Measurements from ENCODE around the gene WDR91. TPM values are rescaled to one million over a fixed set of nuclear protein-coding genes. Genes with fewer than 3 reads are reported as not detected.

WDR91 gene
- total and polyA plus RNA-seq, 4 donors: 11.3 to 47.8 (median 21.5) TPM

DNA sequence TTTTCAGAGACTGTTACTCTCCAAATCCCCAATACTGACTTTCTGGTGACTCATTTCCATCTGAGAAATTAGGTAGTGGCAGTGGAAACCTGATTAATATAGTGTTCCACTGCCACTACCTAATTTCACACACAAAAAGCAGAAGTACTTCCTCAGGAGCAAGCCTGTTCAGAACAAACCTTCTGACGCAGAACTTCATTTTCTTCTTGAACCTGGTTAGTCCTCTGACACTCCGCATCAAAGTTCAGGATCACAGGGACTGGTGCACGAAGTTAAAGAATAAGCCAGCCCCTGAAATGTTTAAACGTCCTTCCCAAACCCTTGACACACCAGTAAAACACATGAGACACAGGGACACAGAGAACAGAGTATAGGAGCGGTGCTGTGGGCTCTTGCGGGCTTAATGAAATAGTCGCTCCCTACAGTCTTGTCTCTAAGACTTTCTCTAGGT, 4.4 kb downstream of the WDR91 start:
- H3K36me3 ChIP-seq (ENCODE audit: control insufficient read depth in 4 of 4, insufficient read depth in 4 of 4, low read length in 4 of 4): peaks cover 2 to 20% (median 15%) of the 10 kb centered on the region in 4 donors
- DNase-seq (no peak), ATAC-seq (ENCODE audit: insufficient read depth, low FRiP score) (no peak)
- H3K9ac ChIP-seq (ENCODE audit: insufficient read depth in 1 of 2, low read length in 2 of 2): no peak overlapping the region
- peak overlapping the region in 1 of 2 donors; percentile 76 for H3K27ac ChIP-seq (ENCODE audit: low read depth in 1 of 2, low read length in 1 of 2)
- no peak overlapping the region for H3K4me3 ChIP-seq
- TF ChIP-seq CTCF (IDR thresholded peaks at IDR 0.05; ENCODE audit: control extremely low read depth, extremely low read depth): no peak
- 57 to 73% methylated on average over 7 of the region's 7 CpGs for WGBS, 2 donors
- H3K27me3 ChIP-seq (ENCODE audit: control insufficient read depth in 3 of 3, insufficient read depth in 3 of 3, low read length in 2 of 3): no peaks in the 10 kb centered on the region
- peaks cover 0 to 52% (median 46%) of the 10 kb centered on the region in 5 donors for H3K4me1 ChIP-seq (ENCODE audit: control insufficient read depth in 5 of 5, insufficient read depth in 5 of 5, low read length in 5 of 5)
- no peaks in the 10 kb centered on the region for H3K9me3 ChIP-seq (ENCODE audit: control insufficient read depth in 4 of 4, insufficient read depth in 3 of 4, low read length in 3 of 4)

DNA sequence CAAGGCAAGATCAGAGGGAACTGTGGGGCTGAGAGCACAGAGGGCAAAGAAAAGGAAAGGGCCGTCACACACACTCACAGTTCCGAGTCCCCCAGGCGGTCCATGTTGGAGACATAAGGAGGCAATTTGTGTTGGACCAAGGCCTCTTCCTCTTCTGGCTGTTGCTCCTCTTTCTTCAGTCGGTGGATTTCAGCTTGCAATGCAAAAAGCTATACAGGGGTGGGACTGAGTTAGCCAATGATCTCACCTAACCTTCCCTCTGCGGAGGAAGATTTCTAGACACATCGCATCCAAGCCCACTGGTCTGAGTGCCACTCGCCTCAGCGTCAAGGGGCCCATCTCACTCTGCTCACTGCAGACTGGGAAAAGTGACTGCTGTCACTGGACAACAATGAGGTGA, 5.5 kb downstream of the WDR91 start:
- H3K9ac ChIP-seq (ENCODE audit: insufficient read depth in 1 of 2, low read length in 2 of 2): peak overlapping the region in 1 of 2 donors; percentile 11
- H3K36me3 ChIP-seq (ENCODE audit: control insufficient read depth in 4 of 4, insufficient read depth in 4 of 4, low read length in 4 of 4): peaks cover 4 to 22% (median 18%) of the 10 kb centered on the region in 4 donors
- TF ChIP-seq CTCF (IDR thresholded peaks at IDR 0.05; ENCODE audit: control extremely low read depth, extremely low read depth): no peak
- H3K9me3 ChIP-seq (ENCODE audit: control insufficient read depth in 4 of 4, insufficient read depth in 3 of 4, low read length in 3 of 4): no peaks in the 10 kb centered on the region
- WGBS, 2 donors: 81 to 91% methylated on average over 8 of the region's 8 CpGs
- ATAC-seq (ENCODE audit: insufficient read depth, low FRiP score) (no peak), DNase-seq (peak in 1 of 3 donors; percentile 11)
- H3K27ac ChIP-seq (ENCODE audit: low read depth in 1 of 2, low read length in 1 of 2): peak overlapping the region in 1 of 2 donors; percentile 49
- no peaks in the 10 kb centered on the region for H3K27me3 ChIP-seq (ENCODE audit: control insufficient read depth in 3 of 3, insufficient read depth in 3 of 3, low read length in 2 of 3)
- H3K4me1 ChIP-seq (ENCODE audit: control insufficient read depth in 5 of 5, insufficient read depth in 5 of 5, low read length in 5 of 5): peaks cover 0 to 58% (median 44%) of the 10 kb centered on the region in 5 donors
- no peak overlapping the region for H3K4me3 ChIP-seq

GRCh38 chr7:135204876-135205275, 6.5 kb downstream of the WDR91 start:
- TF ChIP-seq CTCF (IDR thresholded peaks at IDR 0.05; ENCODE audit: control extremely low read depth, extremely low read depth): no peak
- Histone ChIP-seq H3K4me1 (ENCODE audit: control insufficient read depth in 5 of 5, insufficient read depth in 5 of 5, low read length in 5 of 5) (peaks cover 0 to 61% (median 39%) of the 10 kb centered on the region in 5 donors), H3K9ac (ENCODE audit: insufficient read depth in 1 of 2, low read length in 2 of 2) (no peak overlapping the region), H3K4me3 (no peak overlapping the region), H3K9me3 (ENCODE audit: control insufficient read depth in 4 of 4, insufficient read depth in 3 of 4, low read length in 3 of 4) (no peaks in the 10 kb centered on the region), H3K27ac (ENCODE audit: low read depth in 1 of 2, low read length in 1 of 2) (peak overlapping the region in 1 of 2 donors; percentile 26), H3K36me3 (ENCODE audit: control insufficient read depth in 4 of 4, insufficient read depth in 4 of 4, low read length in 4 of 4) (peaks cover 5 to 26% (median 19%) of the 10 kb centered on the region in 4 donors), H3K27me3 (ENCODE audit: control insufficient read depth in 3 of 3, insufficient read depth in 3 of 3, low read length in 2 of 3) (no peaks in the 10 kb centered on the region)
- no peak for DNase-seq
- WGBS, 2 donors: 85 to 87% methylated on average over 5 of the region's 5 CpGs
- no peak for ATAC-seq (ENCODE audit: insufficient read depth, low FRiP score)

- peak overlapping the region in 1 of 2 donors; percentile 15 for H3K27ac ChIP-seq (ENCODE audit: low read depth in 1 of 2, low read length in 1 of 2)
- H3K27me3 ChIP-seq (ENCODE audit: control insufficient read depth in 3 of 3, insufficient read depth in 3 of 3, low read length in 2 of 3): no peaks in the 10 kb centered on the region
- no peak overlapping the region for H3K4me3 ChIP-seq
- H3K4me1 ChIP-seq (ENCODE audit: control insufficient read depth in 5 of 5, insufficient read depth in 5 of 5, low read length in 5 of 5): peaks cover 0 to 58% (median 34%) of the 10 kb centered on the region in 5 donors
- TF ChIP-seq CTCF (IDR thresholded peaks at IDR 0.05; ENCODE audit: control extremely low read depth, extremely low read depth): no peak
- peak; percentile 76 to 87 (median 85) for DNase-seq
- WGBS, 2 donors: 68 to 82% methylated on average over 6 of the region's 6 CpGs
- peaks cover 10 to 26% (median 22%) of the 10 kb centered on the region in 4 donors for H3K36me3 ChIP-seq (ENCODE audit: control insufficient read depth in 4 of 4, insufficient read depth in 4 of 4, low read length in 4 of 4)
- no peaks in the 10 kb centered on the region for H3K9me3 ChIP-seq (ENCODE audit: control insufficient read depth in 4 of 4, insufficient read depth in 3 of 4, low read length in 3 of 4)
- peak overlapping the region in 1 of 2 donors; percentile 30 for H3K9ac ChIP-seq (ENCODE audit: insufficient read depth in 1 of 2, low read length in 2 of 2)
- ATAC-seq (ENCODE audit: insufficient read depth, low FRiP score): no peak
These were observed 7.0 kb downstream of the WDR91 start for GRCh38 chr7:135204341-135204749.

All from lung (tissue), 12 donors.